ENCODE results near the gene LGALS4.

DNA sequence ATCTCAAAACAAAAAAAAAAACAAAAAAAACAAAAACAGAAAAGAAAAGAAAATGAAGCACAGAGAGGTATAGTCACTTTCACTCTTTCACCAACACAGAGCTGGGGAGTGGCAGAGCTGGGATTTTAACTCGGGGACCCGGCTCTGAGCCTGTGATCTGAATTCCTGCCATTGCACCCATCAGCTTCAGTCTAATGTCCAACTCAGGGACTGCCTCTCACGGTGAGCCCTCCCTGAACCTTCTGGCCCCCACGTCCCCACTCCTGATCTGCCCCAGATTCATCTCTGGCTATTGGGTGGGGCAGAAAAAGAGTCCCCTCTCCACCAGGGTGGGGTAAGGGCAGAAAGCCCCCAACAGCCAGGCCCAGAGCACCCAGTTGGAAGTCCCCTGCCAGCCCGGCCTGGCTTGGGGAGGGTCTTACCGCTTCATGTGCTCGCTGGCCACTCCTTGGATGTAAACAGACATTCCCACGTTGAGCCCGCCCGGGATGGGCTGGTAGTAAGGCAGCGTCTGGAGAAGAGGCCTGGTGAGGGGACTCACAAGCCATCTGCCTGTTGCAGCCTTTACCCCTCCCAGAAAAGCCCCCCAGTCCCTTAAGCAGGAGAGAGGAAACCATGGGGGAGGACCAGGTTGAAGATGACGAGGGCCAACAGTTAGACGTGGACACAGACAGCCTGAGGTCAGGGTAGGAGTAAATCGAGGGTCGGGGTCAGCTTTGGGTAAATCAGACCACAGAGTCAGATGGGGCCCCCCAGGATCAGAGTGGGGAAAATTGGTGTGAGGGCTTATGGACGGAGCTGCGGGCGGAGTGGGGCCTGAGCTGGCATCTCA, 520 bp downstream of the LGALS4 start:
- TF ChIP-seq, protein P1, sequence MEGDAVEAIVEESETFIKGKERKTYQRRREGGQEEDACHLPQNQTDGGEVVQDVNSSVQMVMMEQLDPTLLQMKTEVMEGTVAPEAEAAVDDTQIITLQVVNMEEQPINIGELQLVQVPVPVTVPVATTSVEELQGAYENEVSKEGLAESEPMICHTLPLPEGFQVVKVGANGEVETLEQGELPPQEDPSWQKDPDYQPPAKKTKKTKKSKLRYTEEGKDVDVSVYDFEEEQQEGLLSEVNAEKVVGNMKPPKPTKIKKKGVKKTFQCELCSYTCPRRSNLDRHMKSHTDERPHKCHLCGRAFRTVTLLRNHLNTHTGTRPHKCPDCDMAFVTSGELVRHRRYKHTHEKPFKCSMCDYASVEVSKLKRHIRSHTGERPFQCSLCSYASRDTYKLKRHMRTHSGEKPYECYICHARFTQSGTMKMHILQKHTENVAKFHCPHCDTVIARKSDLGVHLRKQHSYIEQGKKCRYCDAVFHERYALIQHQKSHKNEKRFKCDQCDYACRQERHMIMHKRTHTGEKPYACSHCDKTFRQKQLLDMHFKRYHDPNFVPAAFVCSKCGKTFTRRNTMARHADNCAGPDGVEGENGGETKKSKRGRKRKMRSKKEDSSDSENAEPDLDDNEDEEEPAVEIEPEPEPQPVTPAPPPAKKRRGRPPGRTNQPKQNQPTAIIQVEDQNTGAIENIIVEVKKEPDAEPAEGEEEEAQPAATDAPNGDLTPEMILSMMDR (conservative IDR thresholded peaks at IDR 0.05 in 1 of 2, IDR thresholded peaks at IDR 0.05 in 1 of 2; ENCODE audit: extremely low read depth in 1 of 2, insufficient read depth in 1 of 2, low read depth in 1 of 2, low read length in 2 of 2): no peak
- TF ChIP-seq EZH2 (IDR thresholded peaks at IDR 0.05; ENCODE audit: borderline replicate concordance, low read length): no peak
